ENCODE results near the gene CCDC88C. TPM values are rescaled to one million over a fixed set of nuclear protein-coding genes. Genes with fewer than 3 reads are reported as not detected.

Gene CCDC88C
- total and polyA plus RNA-seq, 7 donors = 0.95 to 45.7 (median 3.9) TPM

- H3K36me3 ChIP-seq = no peaks in the 10 kb centered on the region
- no peaks in the 10 kb centered on the region for H3K9me3 ChIP-seq
- TF ChIP-seq POLR2A (IDR thresholded peaks at IDR 0.05) (no peak), POLR2AphosphoS5 (IDR thresholded peaks at IDR 0.05) (no peak), EP300 (IDR thresholded peaks at IDR 0.05) (no peak)
- TF ChIP-seq, protein P1, sequence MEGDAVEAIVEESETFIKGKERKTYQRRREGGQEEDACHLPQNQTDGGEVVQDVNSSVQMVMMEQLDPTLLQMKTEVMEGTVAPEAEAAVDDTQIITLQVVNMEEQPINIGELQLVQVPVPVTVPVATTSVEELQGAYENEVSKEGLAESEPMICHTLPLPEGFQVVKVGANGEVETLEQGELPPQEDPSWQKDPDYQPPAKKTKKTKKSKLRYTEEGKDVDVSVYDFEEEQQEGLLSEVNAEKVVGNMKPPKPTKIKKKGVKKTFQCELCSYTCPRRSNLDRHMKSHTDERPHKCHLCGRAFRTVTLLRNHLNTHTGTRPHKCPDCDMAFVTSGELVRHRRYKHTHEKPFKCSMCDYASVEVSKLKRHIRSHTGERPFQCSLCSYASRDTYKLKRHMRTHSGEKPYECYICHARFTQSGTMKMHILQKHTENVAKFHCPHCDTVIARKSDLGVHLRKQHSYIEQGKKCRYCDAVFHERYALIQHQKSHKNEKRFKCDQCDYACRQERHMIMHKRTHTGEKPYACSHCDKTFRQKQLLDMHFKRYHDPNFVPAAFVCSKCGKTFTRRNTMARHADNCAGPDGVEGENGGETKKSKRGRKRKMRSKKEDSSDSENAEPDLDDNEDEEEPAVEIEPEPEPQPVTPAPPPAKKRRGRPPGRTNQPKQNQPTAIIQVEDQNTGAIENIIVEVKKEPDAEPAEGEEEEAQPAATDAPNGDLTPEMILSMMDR (IDR thresholded peaks at IDR 0.05) = no peak
- WGBS, 2 donors = 61 to 79% methylated on average over 11 of the region's 11 CpGs
- no peak overlapping the region for H3K4me3 ChIP-seq
- no peaks in the 10 kb centered on the region for H3K27me3 ChIP-seq
- peaks cover 0 to 22% (median 16%) of the 10 kb centered on the region in 4 donors for H3K4me1 ChIP-seq
- intact Hi-C loops (cut with DNase I) = no loop called here
- DNase-seq = no peak
- H3K27ac ChIP-seq = no peak overlapping the region
Measured at GRCh38 chr14:91380610-91381371, 36.8 kb downstream of the CCDC88C start.

DNA sequence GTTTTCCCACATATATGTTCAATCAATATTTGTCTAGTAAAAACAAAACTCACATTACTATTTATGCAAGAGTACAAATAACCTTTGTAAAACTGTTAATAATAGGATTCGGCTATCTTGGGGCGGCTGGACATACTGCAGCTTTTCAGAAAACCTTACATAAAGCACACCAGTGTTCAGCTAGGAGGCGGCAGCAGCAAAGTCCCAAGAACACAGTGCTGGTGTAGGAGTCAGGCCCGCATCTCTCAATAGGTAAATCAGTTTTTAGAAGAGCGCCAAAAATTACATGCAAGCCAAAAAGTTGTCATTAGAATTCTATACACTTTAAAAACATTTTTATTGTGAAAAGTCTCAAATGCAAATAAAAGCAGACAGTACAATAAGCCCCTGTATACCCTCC, 37.5 kb downstream of the CCDC88C start:
- Histone ChIP-seq H3K27ac (no peak overlapping the region), H3K27me3 (no peaks in the 10 kb centered on the region), H3K9me3 (no peaks in the 10 kb centered on the region), H3K36me3 (no peaks in the 10 kb centered on the region), H3K4me3 (no peak overlapping the region), H3K4me1 (peaks cover 0 to 22% (median 16%) of the 10 kb centered on the region in 4 donors)
- no peak for DNase-seq
- WGBS, 2 donors = 91 to 92% methylated on average over 5 of the region's 5 CpGs
- intact Hi-C loops (cut with DNase I) = no loop called here
- TF ChIP-seq POLR2A (IDR thresholded peaks at IDR 0.05) (no peak), EP300 (IDR thresholded peaks at IDR 0.05) (no peak), POLR2AphosphoS5 (IDR thresholded peaks at IDR 0.05) (no peak)
- TF ChIP-seq, protein P1 (IDR thresholded peaks at IDR 0.05) = no peak

- H3K9me3 ChIP-seq = no peaks in the 10 kb centered on the region
- H3K4me3 ChIP-seq = no peak overlapping the region
- no peak for DNase-seq
- no peak overlapping the region for H3K27ac ChIP-seq
- H3K4me1 ChIP-seq = peaks cover 0 to 22% (median 16%) of the 10 kb centered on the region in 4 donors
- H3K36me3 ChIP-seq = no peaks in the 10 kb centered on the region
- no peak for TF ChIP-seq POLR2A (IDR thresholded peaks at IDR 0.05)
- 92 to 95% methylated on average over 13 of the region's 13 CpGs for WGBS, 2 donors
- H3K27me3 ChIP-seq = no peaks in the 10 kb centered on the region
- intact Hi-C loops (cut with DNase I) = no loop called here
Measured at GRCh38 chr14:91379579-91379932, 38.1 kb downstream of the CCDC88C start.

DNA sequence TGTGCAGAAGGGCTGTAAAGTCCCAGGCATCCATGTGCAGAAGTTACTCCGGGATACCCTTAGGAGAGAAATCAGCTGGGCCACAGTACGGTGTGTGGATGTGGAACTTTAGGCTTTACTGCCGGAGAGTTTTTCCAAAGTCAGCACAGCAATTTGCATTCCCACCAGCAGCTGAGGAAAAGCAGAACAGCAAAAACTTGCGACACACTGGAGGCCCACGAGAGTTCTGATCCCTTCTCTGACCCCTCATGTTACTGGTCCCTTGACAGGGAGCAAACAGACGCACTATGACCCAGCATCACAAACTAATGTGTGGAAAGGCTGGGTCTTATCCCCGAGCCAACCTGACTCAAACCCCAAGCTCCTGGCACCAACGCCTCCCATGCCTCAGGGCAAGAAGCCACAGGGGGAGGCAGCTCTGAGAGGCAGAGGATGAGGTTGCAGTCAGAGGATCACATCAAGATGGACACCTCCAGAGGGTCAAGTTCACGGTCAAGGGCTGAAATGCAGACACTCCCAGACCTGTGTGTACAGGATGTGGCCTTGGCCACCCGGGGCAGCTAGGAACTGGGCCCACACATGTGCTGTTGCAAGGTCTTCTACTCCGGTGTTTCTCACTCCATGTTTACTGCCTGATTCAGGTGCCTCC, 38.6 kb downstream of the CCDC88C start:
- TF ChIP-seq, protein P1 (IDR thresholded peaks at IDR 0.05) = no peak
- TF ChIP-seq POLR2AphosphoS5 (IDR thresholded peaks at IDR 0.05) = no peak
- no peak for TF ChIP-seq EP300 (IDR thresholded peaks at IDR 0.05)
- TF ChIP-seq POLR2A (IDR thresholded peaks at IDR 0.05) = no peak
- Histone ChIP-seq H3K27ac (no peak overlapping the region), H3K4me1 (peaks cover 0 to 22% (median 16%) of the 10 kb centered on the region in 4 donors), H3K36me3 (no peaks in the 10 kb centered on the region), H3K4me3 (no peak overlapping the region), H3K27me3 (no peaks in the 10 kb centered on the region), H3K9me3 (no peaks in the 10 kb centered on the region)
- intact Hi-C loops (cut with DNase I) = no loop called here
- no peak for DNase-seq
- 83 to 84% methylated on average over 11 of the region's 11 CpGs for WGBS, 2 donors
